Ascending aorta (tissue), 2 donors: ENCODE results near the gene OXT. TPM values are rescaled to one million over a fixed set of nuclear protein-coding genes. Genes with fewer than 3 reads are reported as not detected.
"Not testable (repeated sequence)": the region's sequence is repeated elsewhere in the genome, so short reads cannot be mapped to it uniquely, and the experiment has no call there.

Experiments used
- DNase-seq, 2 donors: peaks; one replicate each; pipeline ENCODE4 v3.0.0-alpha.2; 2019; ENCODE audit warnings: low spot score in 2 of 2
- H3K27ac ChIP-seq, 2 donors: fragments of 200-600 bp; sonication (generic); one replicate each; pipeline ENCODE4 v1.5.1; 2016 to 2017; ENCODE audit warnings: mild to moderate bottlenecking in 1 of 2
- H3K27me3 ChIP-seq: fragments of 200-600 bp; sonication (generic); one replicate; pipeline ENCODE4 v1.5.1; 2017
- H3K36me3 ChIP-seq, 2 donors: fragments of 200-600 bp; sonication (generic); one replicate each; pipeline ENCODE4 v1.5.1; 2016
- H3K4me1 ChIP-seq, 2 donors: fragments of 200-600 bp; sonication (generic); one replicate each; pipeline ENCODE4 v1.5.1; 2016 to 2017; ENCODE audit warnings: mild to moderate bottlenecking in 1 of 2
- H3K4me3 ChIP-seq, 2 donors: fragments of 200-600 bp; sonication (generic); one replicate each; pipeline ENCODE4 v1.5.1; 2016 to 2017; ENCODE audit warnings: mild to moderate bottlenecking in 1 of 2
- H3K9me3 ChIP-seq, 2 donors: fragments of 200-600 bp; sonication (generic); one replicate each; pipeline ENCODE4 v1.5.1; 2016
- CTCF ChIP-seq, 3 experiments: fragments of 200-600 bp in 2 of 3; fragments of 450-650 bp in 1 of 3; sonication (generic) in 2 of 3; IDR thresholded peaks; one replicate each; pipeline ENCODE4 v1.5.1; 2016 to 2019; ENCODE audit warnings: antibody characterized with exemption in 3 of 3, mild to moderate bottlenecking in 1 of 3, moderate library complexity in 1 of 3
- intact Hi-C: fragments of 100-400 bp; cut with DNase I; formaldehyde crosslinking; loops from one replicate; pipeline ENCODE4 v1.15.1; 2023
- total RNA-seq: library from RNA; depleted of rRNA; stranded (reverse); fragments of >200 nt; gene quantifications from one replicate; pipeline ENCODE4 v1.1.0, GENCODE V29; 2016

The OXT gene
- total RNA-seq, 1 donor from 2014 or later, result not detected

GRCh38 chr20:3059489-3059888, 11.9 kb upstream of the OXT start:
- no peaks in the 10 kb centered on the region for H3K4me1 ChIP-seq
- intact Hi-C loops, result no loop called here

GRCh38 chr20:3064119-3064518, 7.3 kb upstream of the OXT start:
- intact Hi-C loops, H3K4me3 ChIP-seq, H3K27me3 ChIP-seq, H3K9me3 ChIP-seq, H3K27ac ChIP-seq, DNase-seq, H3K4me1 ChIP-seq, H3K36me3 ChIP-seq: not testable (repeated sequence)

More at GRCh38 chr20:3059489-3059888, 11.9 kb upstream of the OXT start:
- no peaks in the 10 kb centered on the region for H3K27me3 ChIP-seq
- no peak for DNase-seq
- no peaks in the 10 kb centered on the region for H3K9me3 ChIP-seq
- TF ChIP-seq CTCF (IDR thresholded peaks at IDR 0.05), result no peak
- no peaks in the 10 kb centered on the region for H3K36me3 ChIP-seq
- no peak overlapping the region for H3K4me3 ChIP-seq
- no peak overlapping the region for H3K27ac ChIP-seq

- Histone ChIP-seq H3K27me3 (no peaks in the 10 kb centered on the region), H3K4me3 (no peak overlapping the region), H3K36me3 (no peaks in the 10 kb centered on the region), H3K27ac (no peak overlapping the region), H3K9me3 (no peaks in the 10 kb centered on the region), H3K4me1 (peaks cover 0 to 6% of the 10 kb centered on the region in 2 donors)
- intact Hi-C loops, result no loop called here
- no peak for TF ChIP-seq CTCF (IDR thresholded peaks at IDR 0.05)
- no peak for DNase-seq
Observed at GRCh38 chr20:3067139-3068014, 4.0 kb upstream of the OXT start.

- peaks cover 0 to 6% of the 10 kb centered on the region in 2 donors for H3K4me1 ChIP-seq
- intact Hi-C loops, result no loop called here
- H3K27me3 ChIP-seq, result no peaks in the 10 kb centered on the region
- no peaks in the 10 kb centered on the region for H3K9me3 ChIP-seq
- H3K27ac ChIP-seq, result no peak overlapping the region
- H3K36me3 ChIP-seq, result no peaks in the 10 kb centered on the region
- DNase-seq, result no peak
- no peak for TF ChIP-seq CTCF (IDR thresholded peaks at IDR 0.05)
- H3K4me3 ChIP-seq, result no peak overlapping the region
Observed at GRCh38 chr20:3068075-3068474, 3.3 kb upstream of the OXT start.

GRCh38 chr20:3068986-3069900, 2.2 kb upstream of the OXT start:
- no peaks in the 10 kb centered on the region for H3K27me3 ChIP-seq
- peaks cover 0 to 6% of the 10 kb centered on the region in 2 donors for H3K4me1 ChIP-seq
- H3K4me3 ChIP-seq, result no peak overlapping the region
- no peak for TF ChIP-seq CTCF (IDR thresholded peaks at IDR 0.05)
- intact Hi-C loops, result no loop called here
- no peak for DNase-seq
- no peaks in the 10 kb centered on the region for H3K9me3 ChIP-seq
- H3K36me3 ChIP-seq, result no peaks in the 10 kb centered on the region
- H3K27ac ChIP-seq, result no peak overlapping the region

- H3K9me3 ChIP-seq, result no peaks in the 10 kb centered on the region
- intact Hi-C loops, result no loop called here
- no peak for TF ChIP-seq CTCF (IDR thresholded peaks at IDR 0.05)
- no peak overlapping the region for H3K4me3 ChIP-seq
- no peak for DNase-seq
- H3K27ac ChIP-seq, result no peak overlapping the region
- H3K4me1 ChIP-seq, result peaks cover 0 to 6% of the 10 kb centered on the region in 2 donors
- H3K36me3 ChIP-seq, result no peaks in the 10 kb centered on the region
- H3K27me3 ChIP-seq, result no peaks in the 10 kb centered on the region
Observed at GRCh38 chr20:3070725-3071124, 695 bp upstream of the OXT start.
